ENCODE results near the gene NAA40. TPM values are rescaled to one million over a fixed set of nuclear protein-coding genes. Genes with fewer than 3 reads are reported as not detected.

The NAA40 gene
- total and polyA plus RNA-seq, 2 experiments from 2014 or later, result 10.1 to 24.6 TPM

- TF ChIP-seq NANOG (IDR thresholded peaks at IDR 0.05; ENCODE audit: borderline replicate concordance) (no peak), JUNB (IDR thresholded peaks at IDR 0.05; ENCODE audit: unreplicated experiment) (no peak), CTCF (conservative IDR thresholded peaks at IDR 0.05; ENCODE audit: low read depth in 2 of 2) (no peak), STAT1 (IDR thresholded peaks at IDR 0.05; ENCODE audit: unreplicated experiment) (no peak), CREB1 (CRISPR knock-in tag; IDR thresholded peaks at IDR 0.05; ENCODE audit: low read depth) (no peak), EZH2 (IDR thresholded peaks at IDR 0.05; ENCODE audit: low read depth, unreplicated experiment) (no peak)
These were observed 13.2 kb downstream of the NAA40 start (continued) for GRCh38 chr11:63951779-63952536.

- no peaks in the 10 kb centered on the region for H3K9me3 Mint-ChIP-seq
- no peak overlapping the region for H3K4me3 Mint-ChIP-seq
- Histone ChIP-seq H4K20me1 (replicated peaks; ENCODE audit: insufficient read depth) (no peaks in the 10 kb centered on the region; the same call in 1 of the 2 replicates), H3K27me3 (ENCODE audit: insufficient read depth) (no peaks in the 10 kb centered on the region), H3F3A (replicated peaks; ENCODE audit: low read depth) (no peaks in the 10 kb centered on the region; the same call in 1 of the 2 replicates), H3K36me3 (ENCODE audit: insufficient read depth) (no peaks in the 10 kb centered on the region; the same call in 1 of the 2 replicates), H3K4me3 (no peak overlapping the region), H3K4me1 (ENCODE audit: insufficient read depth) (0 out of 2 replicates have a peak, but pooled peaks cover 4% of the 10 kb centered on the region), H3K79me2 (replicated peaks; ENCODE audit: insufficient read depth) (no peaks in the 10 kb centered on the region; the same call in 1 of the 2 replicates), H3K9me2 (ENCODE audit: insufficient read depth) (no peaks in the 10 kb centered on the region), H2AFZ (no peak overlapping the region), H3K4me2 (no peak overlapping the region), H3K27ac (ENCODE audit: low read depth) (no peak overlapping the region)
- peaks cover 67% of the 10 kb centered on the region for H3K36me3 Mint-ChIP-seq (ENCODE audit: low read depth)
- H3K27ac Mint-ChIP-seq, result no peak overlapping the region
- DNase-seq (ENCODE audit: low spot score) (no peak), ATAC-seq (no peak)
- H3K4me1 Mint-ChIP-seq, result peaks cover 10% of the 10 kb centered on the region
- peaks cover 3% of the 10 kb centered on the region for H3K27me3 Mint-ChIP-seq (ENCODE audit: insufficient read depth, low read depth, poor library complexity)
- no peak for TF ChIP-seq STAT1 (IDR thresholded peaks at IDR 0.05; ENCODE audit: unreplicated experiment)
- TF ChIP-seq ETS1 (IDR thresholded peaks at IDR 0.05), result no peak
- no peak for TF ChIP-seq POLR2AphosphoS5 (IDR thresholded peaks at IDR 0.05; ENCODE audit: low read depth)
- no peak for TF ChIP-seq CTCF (conservative IDR thresholded peaks at IDR 0.05; ENCODE audit: low read depth in 2 of 2)
- no peak for TF ChIP-seq ZNF114 (CRISPR knock-in tag; IDR thresholded peaks at IDR 0.05)
- no peak for TF ChIP-seq ZNF462 (CRISPR knock-in tag; IDR thresholded peaks at IDR 0.05)
- TF ChIP-seq NANOG (IDR thresholded peaks at IDR 0.05; ENCODE audit: borderline replicate concordance), result no peak
- no peak for TF ChIP-seq ZNF331 (CRISPR knock-in tag; IDR thresholded peaks at IDR 0.05; ENCODE audit: low read depth)
- TF ChIP-seq CREB1 (CRISPR knock-in tag; IDR thresholded peaks at IDR 0.05; ENCODE audit: low read depth), result no peak
These were observed 13.8 kb downstream of the NAA40 start for GRCh38 chr11:63952570-63952969.

Data from GM23338 (cell line).